ENCODE results near the gene NCAM2.

DNA sequence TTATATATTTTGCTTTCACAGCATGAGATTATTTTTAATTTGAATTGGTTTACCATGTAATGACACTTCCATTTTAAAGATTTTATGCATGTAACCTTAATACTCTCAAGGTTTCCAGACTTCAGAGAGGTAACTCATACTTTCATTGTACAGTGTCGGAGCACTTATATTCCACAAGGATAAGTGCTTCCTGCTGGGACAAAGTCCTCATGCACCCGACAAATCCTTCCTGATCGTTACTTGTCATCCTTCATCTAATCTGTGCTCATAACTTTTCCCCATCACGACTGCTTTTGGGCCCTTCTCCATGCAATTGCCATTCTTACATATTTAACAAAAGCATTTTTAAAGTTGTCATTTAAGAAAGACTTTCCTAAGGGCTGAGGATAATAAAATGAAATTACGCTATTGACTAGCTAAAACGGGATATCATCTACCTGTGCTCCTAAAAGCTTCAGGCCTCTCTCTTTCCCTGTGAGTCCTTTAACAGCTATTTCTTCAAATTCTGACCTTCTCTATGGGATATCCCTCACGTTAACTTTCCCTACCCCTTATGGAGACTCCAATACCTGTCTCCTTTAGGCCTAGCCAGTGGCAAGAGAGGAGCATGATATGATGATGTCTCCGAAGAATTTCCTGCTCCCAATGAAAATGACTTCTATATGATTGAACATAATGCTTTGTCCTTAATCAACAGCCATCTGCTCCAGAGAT is 59.3 kb downstream of the NCAM2 start:
- TF ChIP-seq, protein P1, sequence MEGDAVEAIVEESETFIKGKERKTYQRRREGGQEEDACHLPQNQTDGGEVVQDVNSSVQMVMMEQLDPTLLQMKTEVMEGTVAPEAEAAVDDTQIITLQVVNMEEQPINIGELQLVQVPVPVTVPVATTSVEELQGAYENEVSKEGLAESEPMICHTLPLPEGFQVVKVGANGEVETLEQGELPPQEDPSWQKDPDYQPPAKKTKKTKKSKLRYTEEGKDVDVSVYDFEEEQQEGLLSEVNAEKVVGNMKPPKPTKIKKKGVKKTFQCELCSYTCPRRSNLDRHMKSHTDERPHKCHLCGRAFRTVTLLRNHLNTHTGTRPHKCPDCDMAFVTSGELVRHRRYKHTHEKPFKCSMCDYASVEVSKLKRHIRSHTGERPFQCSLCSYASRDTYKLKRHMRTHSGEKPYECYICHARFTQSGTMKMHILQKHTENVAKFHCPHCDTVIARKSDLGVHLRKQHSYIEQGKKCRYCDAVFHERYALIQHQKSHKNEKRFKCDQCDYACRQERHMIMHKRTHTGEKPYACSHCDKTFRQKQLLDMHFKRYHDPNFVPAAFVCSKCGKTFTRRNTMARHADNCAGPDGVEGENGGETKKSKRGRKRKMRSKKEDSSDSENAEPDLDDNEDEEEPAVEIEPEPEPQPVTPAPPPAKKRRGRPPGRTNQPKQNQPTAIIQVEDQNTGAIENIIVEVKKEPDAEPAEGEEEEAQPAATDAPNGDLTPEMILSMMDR (IDR thresholded peaks at IDR 0.05): no peak
- no peak for TF ChIP-seq POLR2A (IDR thresholded peaks at IDR 0.05)

All from ovary (tissue), 3 donors.